ENCODE measurements around the gene FH. TPM values are rescaled to one million over a fixed set of nuclear protein-coding genes. Genes with fewer than 3 reads are reported as not detected.

The FH gene
- total RNA-seq: 42.1 TPM
- long read RNA-seq, transcript FH-201 (10 exons, 1,797 nt): major isoform, 37 of 46 reads
- long read RNA-seq, partial matches to known transcripts: 3 of 46 reads
- long read RNA-seq, other reads (novel, unspliced or antisense): 6 of 46 reads

DNA sequence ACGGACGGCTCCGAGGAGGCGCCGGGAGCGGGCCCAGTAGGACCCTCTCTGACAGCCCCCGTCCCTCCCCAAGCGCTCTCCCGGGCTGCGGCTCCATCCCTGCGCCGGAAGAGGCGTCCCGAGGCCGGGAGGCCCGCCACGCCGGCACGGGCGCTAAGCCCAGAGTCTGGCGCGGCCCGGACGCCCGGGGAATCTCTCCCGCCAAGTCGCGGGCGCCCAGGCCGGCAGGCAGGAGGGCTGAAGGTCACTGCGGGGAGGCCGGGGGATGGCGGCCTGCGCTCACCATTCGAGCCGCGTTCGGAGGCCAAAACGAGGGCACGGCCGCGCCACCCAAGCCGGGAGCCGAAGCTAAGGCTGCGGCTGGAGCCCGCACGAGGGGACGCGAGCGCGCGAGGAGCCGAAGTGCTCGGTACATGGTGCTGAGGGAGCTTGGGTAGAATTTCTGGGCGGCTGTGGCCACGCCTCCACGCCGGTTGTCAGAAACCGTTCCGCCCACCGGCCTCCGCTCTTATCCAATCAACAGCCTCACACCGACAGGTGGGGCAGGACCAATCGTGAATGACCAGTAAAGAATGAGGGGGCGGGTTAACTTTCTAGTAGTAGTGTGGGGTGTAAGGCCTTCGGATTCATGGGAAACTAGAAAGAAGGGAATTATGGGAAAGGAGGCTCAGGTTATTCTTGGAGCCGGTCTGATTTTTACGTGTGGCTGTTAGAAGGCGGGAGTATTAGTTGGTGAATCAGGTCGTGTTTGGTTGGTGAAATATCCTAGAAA is at the start of gene FH:
TSS of gene FH (minus strand) at position 448 of the 772 bp plus-strand sequence. CDS start at position 415, 33 bp downstream.
- intact Hi-C loops (cut with DNase I): no loop called here
- Histone ChIP-seq H3K27ac (peak within 1 kb of the TSS; percentile 87), H3K4me1 (peaks cover 17% of the 10 kb centered on the region), H3K36me3 (peaks cover 19% of the 10 kb centered on the region), H3K4me3 (peak within 1 kb of the TSS; percentile 86), H3K9me3 (no peaks in the 10 kb centered on the region), H3K27me3 (ENCODE audit: low read depth) (peaks cover 15% of the 10 kb centered on the region)
- TF ChIP-seq CTCF (IDR thresholded peaks at IDR 0.05): no peak
- peak; percentile 99 to 100 for ATAC-seq
- peak; percentile 97 for DNase-seq

- no peaks in the 10 kb centered on the region for H3K4me1 ChIP-seq
- intact Hi-C loops (cut with DNase I): no loop called here
- no peaks in the 10 kb centered on the region for H3K9me3 ChIP-seq
- H3K27me3 ChIP-seq (ENCODE audit: low read depth): no peaks in the 10 kb centered on the region
- H3K4me3 ChIP-seq: no peak overlapping the region
- no peak for TF ChIP-seq CTCF (IDR thresholded peaks at IDR 0.05)
- DNase-seq (no peak), ATAC-seq (no peak)
- no peak overlapping the region for H3K27ac ChIP-seq
- no peaks in the 10 kb centered on the region for H3K36me3 ChIP-seq
Measured at GRCh38 chr1:241560849-241561187, 41.3 kb upstream of the FH start.

- Histone ChIP-seq H3K4me3 (no peak overlapping the region), H3K27me3 (ENCODE audit: low read depth) (no peaks in the 10 kb centered on the region), H3K27ac (no peak overlapping the region), H3K4me1 (no peaks in the 10 kb centered on the region), H3K9me3 (no peaks in the 10 kb centered on the region), H3K36me3 (no peaks in the 10 kb centered on the region)
- no peak for ATAC-seq
- TF ChIP-seq CTCF (IDR thresholded peaks at IDR 0.05): no peak
- DNase-seq: no peak
- intact Hi-C loops (cut with DNase I): no loop called here
Measured at GRCh38 chr1:241560146-241560848, 40.7 kb upstream of the FH start.

- Histone ChIP-seq H3K27me3 (ENCODE audit: low read depth) (no peaks in the 10 kb centered on the region), H3K27ac (no peak overlapping the region), H3K36me3 (no peaks in the 10 kb centered on the region), H3K9me3 (no peaks in the 10 kb centered on the region), H3K4me3 (no peak overlapping the region), H3K4me1 (no peaks in the 10 kb centered on the region)
- no peak for TF ChIP-seq CTCF (IDR thresholded peaks at IDR 0.05)
- intact Hi-C loops (cut with DNase I): no loop called here
- DNase-seq (no peak), ATAC-seq (no peak)
Measured at GRCh38 chr1:241557551-241558193, 38.1 kb upstream of the FH start.

- H3K9me3 ChIP-seq: no peaks in the 10 kb centered on the region
- intact Hi-C loops (cut with DNase I): no loop called here
- no peak for TF ChIP-seq CTCF (IDR thresholded peaks at IDR 0.05)
- no peaks in the 10 kb centered on the region for H3K36me3 ChIP-seq
- DNase-seq: no peak
- no peaks in the 10 kb centered on the region for H3K27me3 ChIP-seq (ENCODE audit: low read depth)
- H3K27ac ChIP-seq: no peak overlapping the region
- no peak overlapping the region for H3K4me3 ChIP-seq
- no peak for ATAC-seq
- no peaks in the 10 kb centered on the region for H3K4me1 ChIP-seq
Measured at GRCh38 chr1:241557031-241557430, 37.5 kb upstream of the FH start.

Data from lower lobe of right lung (tissue), 2 donors.